Mesendoderm (in vitro differentiated cells): Measurements from ENCODE around the gene BCL3.

Experiments
- DNase-seq: peaks from one replicate; pipeline ENCODE4 v3.0.0; 2013
- H2AK5ac ChIP-seq: 2 replicates; pipeline ENCODE4 v1.6.1; 2013; ENCODE audit warnings: low read length, inconsistent platforms
- H2BK120ac ChIP-seq: 2 replicates; pipeline ENCODE4 v1.6.1; 2013; ENCODE audit warnings: low read depth, mild to moderate bottlenecking, low read length, moderate library complexity, mixed read lengths
- H2BK15ac ChIP-seq: replicated peaks from 2 replicates; pipeline ENCODE4 v1.6.1; 2013; ENCODE audit warnings: low read depth, mild to moderate bottlenecking, moderate library complexity
- H2BK5ac ChIP-seq: 2 replicates; pipeline ENCODE4 v1.6.1; 2013; ENCODE audit warnings: low read length, inconsistent platforms
- H3K18ac ChIP-seq: 2 replicates; pipeline ENCODE4 v1.6.1; 2013; ENCODE audit warnings: mild to moderate bottlenecking, low read length, mixed read lengths
- H3K23ac ChIP-seq: one replicate; pipeline ENCODE4 v1.6.1; 2013; ENCODE audit warnings: low read length
- H3K27ac ChIP-seq: 2 replicates; pipeline ENCODE4 v1.5.1; 2013; ENCODE audit warnings: low read depth, mild to moderate bottlenecking, inconsistent platforms, low read length, moderate library complexity
- H3K27me3 ChIP-seq: 2 replicates; pipeline ENCODE4 v1.6.1; 2013; ENCODE audit warnings: low read length, control low read depth, mild to moderate bottlenecking, inconsistent platforms; ENCODE audit not compliant: insufficient read depth, poor library complexity
- H3K36me3 ChIP-seq: 2 replicates; pipeline ENCODE4 v1.6.1; 2013; ENCODE audit warnings: low read length, inconsistent platforms; ENCODE audit not compliant: control insufficient read depth, insufficient read depth
- H3K4ac ChIP-seq: one replicate; pipeline ENCODE4 v1.6.1; 2013; ENCODE audit warnings: low read depth, mild to moderate bottlenecking, low read length, moderate library complexity
- H3K4me1 ChIP-seq: 2 replicates; pipeline ENCODE4 v1.6.1; 2013; ENCODE audit warnings: low read depth, low read length, inconsistent platforms; ENCODE audit not compliant: control insufficient read depth
- H3K4me2 ChIP-seq: 2 replicates; pipeline ENCODE4 v1.6.1; 2013; ENCODE audit warnings: low read length
- H3K4me3 ChIP-seq: 2 replicates; pipeline ENCODE4 v1.5.1; 2013; ENCODE audit warnings: mild to moderate bottlenecking, low read length
- H3K56ac ChIP-seq: one replicate; pipeline ENCODE4 v1.6.1; 2013; ENCODE audit warnings: low read length
- H3K79me1 ChIP-seq: 2 replicates; pipeline ENCODE4 v1.6.1; 2013; ENCODE audit warnings: low read length, inconsistent platforms
- H3K79me2 ChIP-seq: 2 replicates; pipeline ENCODE4 v1.6.1; 2013; ENCODE audit warnings: mild to moderate bottlenecking, low read length; ENCODE audit not compliant: control insufficient read depth, insufficient read depth
- H3K9ac ChIP-seq: 2 replicates; pipeline ENCODE4 v1.6.1; 2013; ENCODE audit warnings: low read length, inconsistent platforms
- H4K5ac ChIP-seq: one replicate; pipeline ENCODE4 v1.6.1; 2013; ENCODE audit warnings: low read length
- H4K8ac ChIP-seq: one replicate; pipeline ENCODE4 v1.6.1; 2013; ENCODE audit warnings: low read depth, mild to moderate bottlenecking, control low read depth, low read length, moderate library complexity
- WGBS: extraction: QIAGEN DNeasy Blood & Tissue Kit; methylation state at CpG from one replicate; pipeline ENCODE4 v1.1.7; 2013; ENCODE audit warnings: low lambda C conversion rate, missing lambda C conversion rate; ENCODE audit not compliant: insufficient coverage; ENCODE audit errors: extremely low coverage; 5-methylcytosine and 5-hydroxymethylcytosine counted together

The BCL3 gene

GRCh38 chr19:44789943-44790483, 41.5 kb downstream of the BCL3 start:
- no peak overlapping the region for H3K23ac ChIP-seq
- no peak overlapping the region for H2BK120ac ChIP-seq
- H4K8ac ChIP-seq: no peak overlapping the region
- H3K4ac ChIP-seq: no peak overlapping the region
- no CpG with 5 or more reads among the region's 13 CpGs for WGBS
- no peaks in the 10 kb centered on the region for H3K4me1 ChIP-seq
- H3K79me1 ChIP-seq: no peaks in the 10 kb centered on the region
- no peak overlapping the region for H2AK5ac ChIP-seq
- no peak overlapping the region for H3K4me2 ChIP-seq
- H3K4me3 ChIP-seq: no peak overlapping the region
- no peak overlapping the region for H3K18ac ChIP-seq
- no peaks in the 10 kb centered on the region for H3K79me2 ChIP-seq
- H3K27ac ChIP-seq: no peak overlapping the region
- H2BK5ac ChIP-seq: no peak overlapping the region
- H3K27me3 ChIP-seq: no peaks in the 10 kb centered on the region
- no peak for DNase-seq
- H3K36me3 ChIP-seq: no peaks in the 10 kb centered on the region
- H4K5ac ChIP-seq: no peak overlapping the region
- no peak overlapping the region for H3K9ac ChIP-seq
- H2BK15ac ChIP-seq: no peak overlapping the region
- H3K56ac ChIP-seq: no peak overlapping the region

- Histone ChIP-seq H3K79me2 (no peaks in the 10 kb centered on the region), H3K4ac (no peak overlapping the region), H3K56ac (no peak overlapping the region), H3K18ac (no peak overlapping the region), H4K8ac (no peak overlapping the region), H2BK15ac (no peak overlapping the region), H3K9ac (no peak overlapping the region), H3K4me1 (no peaks in the 10 kb centered on the region), H3K4me3 (no peak overlapping the region), H2BK120ac (no peak overlapping the region), H3K27me3 (no peaks in the 10 kb centered on the region), H2AK5ac (no peak overlapping the region), H3K36me3 (no peaks in the 10 kb centered on the region), H2BK5ac (no peak overlapping the region), H3K27ac (no peak overlapping the region), H3K79me1 (no peaks in the 10 kb centered on the region), H3K4me2 (no peak overlapping the region), H3K23ac (no peak overlapping the region), H4K5ac (no peak overlapping the region)
- DNase-seq: no peak
- no CpG with 5 or more reads among the region's 9 CpGs for WGBS
These were observed 43.8 kb downstream of the BCL3 start for GRCh38 chr19:44792281-44792680.

GRCh38 chr19:44794610-44795009, 46.1 kb downstream of the BCL3 start:
- H2BK15ac ChIP-seq: no peak overlapping the region
- H2BK5ac ChIP-seq: no peak overlapping the region
- no peak overlapping the region for H3K9ac ChIP-seq
- no peak for DNase-seq
- no CpG with 5 or more reads among the region's 4 CpGs for WGBS
- H3K27ac ChIP-seq: no peak overlapping the region
- H2AK5ac ChIP-seq: no peak overlapping the region
- no peak overlapping the region for H3K4ac ChIP-seq
- no peak overlapping the region for H3K23ac ChIP-seq
- no peaks in the 10 kb centered on the region for H3K4me1 ChIP-seq
- no peak overlapping the region for H4K5ac ChIP-seq
- H4K8ac ChIP-seq: no peak overlapping the region
- no peak overlapping the region for H2BK120ac ChIP-seq
- no peaks in the 10 kb centered on the region for H3K36me3 ChIP-seq
- no peak overlapping the region for H3K56ac ChIP-seq
- H3K18ac ChIP-seq: no peak overlapping the region
- H3K79me2 ChIP-seq: no peaks in the 10 kb centered on the region
- no peak overlapping the region for H3K4me2 ChIP-seq
- H3K27me3 ChIP-seq: no peaks in the 10 kb centered on the region
- H3K4me3 ChIP-seq: no peak overlapping the region
- H3K79me1 ChIP-seq: no peaks in the 10 kb centered on the region

GRCh38 chr19:44795398-44795987, 47.0 kb downstream of the BCL3 start:
- Histone ChIP-seq H2BK120ac (no peak overlapping the region), H4K5ac (no peak overlapping the region), H2AK5ac (no peak overlapping the region), H3K18ac (no peak overlapping the region), H3K4me3 (no peak overlapping the region), H3K79me2 (no peaks in the 10 kb centered on the region), H3K36me3 (no peaks in the 10 kb centered on the region), H4K8ac (no peak overlapping the region), H3K4ac (no peak overlapping the region), H3K4me1 (no peaks in the 10 kb centered on the region), H3K79me1 (no peaks in the 10 kb centered on the region), H3K23ac (no peak overlapping the region), H2BK15ac (no peak overlapping the region), H3K27ac (no peak overlapping the region), H3K9ac (no peak overlapping the region), H3K4me2 (no peak overlapping the region), H3K27me3 (no peaks in the 10 kb centered on the region), H3K56ac (no peak overlapping the region), H2BK5ac (no peak overlapping the region)
- no CpG with 5 or more reads among the region's 13 CpGs for WGBS
- DNase-seq: no peak

GRCh38 chr19:44796701-44797115, 48.2 kb downstream of the BCL3 start:
- Histone ChIP-seq H3K4ac (no peak overlapping the region), H3K9ac (no peak overlapping the region), H3K36me3 (no peaks in the 10 kb centered on the region), H3K27me3 (no peaks in the 10 kb centered on the region), H3K4me1 (no peaks in the 10 kb centered on the region), H3K56ac (peak overlapping the region; percentile 25), H3K27ac (peak overlapping the region; percentile 46), H3K79me2 (no peaks in the 10 kb centered on the region), H2BK120ac (no peak overlapping the region), H3K23ac (no peak overlapping the region), H2BK5ac (no peak overlapping the region), H3K79me1 (no peaks in the 10 kb centered on the region), H2BK15ac (no peak overlapping the region), H2AK5ac (no peak overlapping the region), H3K18ac (no peak overlapping the region), H3K4me2 (no peak overlapping the region), H4K8ac (no peak overlapping the region), H4K5ac (no peak overlapping the region), H3K4me3 (no peak overlapping the region)
- no CpG with 5 or more reads among the region's 12 CpGs for WGBS
- DNase-seq: peak; percentile 67
